Endothelial cell of hepatic sinusoid (primary cell): ENCODE data around the gene CIT.

Source experiments
- in situ Hi-C: cut with HindIII; loops from 2 replicates; pipeline ENCODE4 v1.10.0; 2017; ENCODE audit warnings: low sequenced_read_pairs

Gene CIT

GRCh38 chr12:119807380-119807779 lies 69.7 kb downstream of the CIT start:
- in situ Hi-C loops: no loop called here

DNA sequence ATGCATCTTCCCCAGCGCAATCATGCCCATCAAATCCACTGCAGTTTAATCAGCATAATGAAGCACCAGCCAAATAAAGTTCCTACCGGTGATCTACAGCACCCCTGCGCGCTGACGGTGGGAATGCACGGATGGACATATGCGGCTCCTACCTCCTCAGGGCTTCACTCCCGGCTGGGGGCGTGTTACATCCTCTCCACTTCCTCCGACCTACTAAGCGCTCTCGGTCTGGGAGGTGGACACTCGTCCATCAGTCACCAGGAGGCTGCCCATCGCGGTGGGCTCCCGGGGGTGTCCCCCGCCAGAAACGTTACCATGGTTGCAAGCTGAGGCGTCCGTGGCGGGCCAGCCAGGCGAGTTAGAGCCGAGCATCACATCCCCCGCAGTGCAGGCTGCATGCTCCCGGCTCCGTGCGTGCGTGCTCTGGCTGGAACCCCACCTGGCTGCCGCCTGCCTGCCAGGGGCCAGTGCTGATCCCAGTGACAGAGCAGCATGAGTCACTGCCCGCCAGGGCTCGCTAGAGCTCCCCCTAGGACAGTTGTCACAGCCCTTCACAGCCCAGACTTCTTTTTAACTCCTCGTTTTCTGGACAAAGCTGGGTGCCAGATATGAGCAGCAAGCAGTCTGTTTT lies 73.0 kb downstream of the CIT start:
- in situ Hi-C loops: no loop called here

DNA sequence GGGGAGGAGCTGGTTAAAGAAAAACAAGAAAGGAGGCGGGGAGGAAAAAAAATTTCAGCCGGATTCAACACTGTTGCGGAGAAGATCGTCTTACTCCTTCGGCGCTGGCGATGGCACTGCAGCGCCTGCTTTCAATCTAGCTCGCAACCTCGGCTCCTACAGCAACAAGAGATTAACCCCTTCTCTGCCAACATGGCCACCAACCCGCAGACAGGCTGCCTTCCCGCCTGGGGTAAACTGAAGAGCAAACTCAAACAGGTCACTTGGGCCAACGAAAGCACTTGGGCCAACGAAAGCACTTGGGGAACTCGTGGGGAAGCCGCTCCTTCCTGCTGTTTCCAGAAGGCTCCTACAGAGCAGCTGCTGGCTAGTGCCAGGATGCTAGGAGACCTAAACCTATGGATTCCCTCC lies 73.7 kb downstream of the CIT start:
- in situ Hi-C loops: no loop called here

DNA sequence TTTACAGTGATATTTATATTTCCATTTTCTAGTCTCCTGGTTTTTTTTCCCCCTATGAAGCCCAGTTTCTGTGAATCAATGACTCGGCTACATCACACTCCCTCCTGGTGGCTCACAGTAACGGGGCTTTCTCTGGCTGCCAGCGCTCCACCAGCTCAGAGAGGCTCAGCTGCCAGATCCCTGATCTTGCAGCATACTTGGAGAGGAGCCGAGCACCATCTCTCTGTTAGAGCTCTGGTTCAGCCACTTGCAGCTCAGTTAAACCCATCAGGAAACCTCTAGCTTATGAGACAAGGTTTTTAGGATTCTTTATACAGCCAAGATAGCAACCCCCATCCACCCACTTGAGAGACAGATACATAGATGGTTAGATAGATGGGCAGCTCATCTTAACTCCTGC lies 74.6 kb downstream of the CIT start:
- in situ Hi-C loops: no loop called here

DNA sequence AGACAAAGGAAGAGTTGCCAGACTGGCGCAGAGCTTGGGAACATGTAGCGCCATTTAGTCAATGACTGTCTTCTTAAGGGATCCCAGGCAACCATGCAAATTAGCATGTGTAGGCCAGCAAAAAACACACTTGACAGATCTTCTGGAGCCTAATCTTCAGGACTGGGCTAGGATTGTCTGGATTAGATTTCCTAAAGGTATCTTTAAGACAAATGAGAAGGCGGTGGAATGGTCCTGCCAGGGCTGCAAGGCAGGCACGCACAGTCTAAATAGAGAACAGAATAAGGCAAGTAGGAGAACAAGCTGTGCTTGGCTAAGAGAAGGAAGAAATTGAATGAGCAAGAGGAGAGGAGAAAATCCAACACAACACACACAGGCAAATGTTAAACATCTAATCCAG lies 80.0 kb downstream of the CIT start:
- in situ Hi-C loops: no loop called here

DNA sequence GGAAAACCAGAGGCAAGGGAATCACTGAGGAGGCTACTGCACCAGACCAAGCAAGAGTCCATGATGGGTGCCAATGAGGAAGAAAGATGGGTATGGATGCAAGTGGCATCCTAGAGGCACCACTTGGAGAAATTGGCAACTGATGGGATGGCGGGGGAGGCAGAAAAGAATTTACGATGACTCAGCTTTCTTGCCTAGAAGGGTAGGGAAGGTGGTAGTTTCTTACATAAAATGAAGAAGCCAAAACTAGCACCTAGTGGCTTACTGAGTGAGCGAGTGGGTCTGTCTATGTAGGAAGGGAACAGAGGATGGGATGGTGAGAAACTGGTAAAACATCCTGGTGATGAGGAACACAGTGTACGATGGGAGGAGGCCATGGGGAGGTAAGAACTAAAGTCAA lies 80.8 kb downstream of the CIT start:
- in situ Hi-C loops: no loop called here

GRCh38 chr12:119791453-119791852 lies 85.7 kb downstream of the CIT start:
- in situ Hi-C loops: no loop called here

DNA sequence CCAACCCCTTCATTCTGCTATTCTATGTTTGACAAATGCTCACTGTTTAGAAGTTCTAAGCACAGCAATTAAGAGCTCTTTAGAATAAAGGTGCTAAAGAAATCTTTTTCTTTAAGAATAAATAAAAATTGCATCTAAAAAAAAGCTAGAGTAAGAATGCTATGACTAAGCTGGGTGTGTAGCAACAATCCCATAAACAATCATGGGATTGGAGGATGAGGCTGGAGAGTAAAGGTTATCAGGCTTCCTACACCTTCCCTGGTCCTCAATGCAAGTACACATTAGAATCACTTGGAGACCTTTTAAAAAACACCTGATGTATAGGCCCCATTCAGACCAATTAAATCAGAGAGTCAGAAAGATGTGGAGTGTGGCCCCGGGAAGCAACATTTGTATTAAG lies 88.3 kb downstream of the CIT start:
- in situ Hi-C loops: no loop called here

- in situ Hi-C loops: no loop called here
Measured at GRCh38 chr12:119786539-119786938, 90.6 kb downstream of the CIT start.

DNA sequence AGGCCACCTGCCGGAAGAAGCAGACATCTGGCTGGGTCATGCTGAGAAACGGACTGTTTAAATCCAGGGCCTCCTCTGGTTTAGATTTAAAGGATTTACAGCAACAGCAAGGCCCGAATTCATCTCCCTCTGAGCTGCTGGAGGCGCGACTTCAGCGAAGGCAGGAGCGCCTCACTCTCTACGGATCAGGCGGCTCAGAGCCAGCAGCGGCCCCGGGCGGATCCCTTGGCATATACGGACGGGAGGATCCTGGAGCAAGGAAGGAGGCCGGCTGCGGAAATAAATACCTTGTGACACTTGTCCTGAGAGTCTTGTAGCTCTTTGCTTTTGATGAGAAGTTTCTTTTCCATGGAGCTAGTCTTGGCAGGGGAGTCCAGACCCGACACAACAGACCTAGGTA lies 92.4 kb downstream of the CIT start:
- in situ Hi-C loops: no loop called here

- in situ Hi-C loops: no loop called here
Measured at GRCh38 chr12:119783787-119784186, 93.3 kb downstream of the CIT start.

- in situ Hi-C loops: no loop called here
Measured at GRCh38 chr12:119781804-119782203, 95.3 kb downstream of the CIT start.

DNA sequence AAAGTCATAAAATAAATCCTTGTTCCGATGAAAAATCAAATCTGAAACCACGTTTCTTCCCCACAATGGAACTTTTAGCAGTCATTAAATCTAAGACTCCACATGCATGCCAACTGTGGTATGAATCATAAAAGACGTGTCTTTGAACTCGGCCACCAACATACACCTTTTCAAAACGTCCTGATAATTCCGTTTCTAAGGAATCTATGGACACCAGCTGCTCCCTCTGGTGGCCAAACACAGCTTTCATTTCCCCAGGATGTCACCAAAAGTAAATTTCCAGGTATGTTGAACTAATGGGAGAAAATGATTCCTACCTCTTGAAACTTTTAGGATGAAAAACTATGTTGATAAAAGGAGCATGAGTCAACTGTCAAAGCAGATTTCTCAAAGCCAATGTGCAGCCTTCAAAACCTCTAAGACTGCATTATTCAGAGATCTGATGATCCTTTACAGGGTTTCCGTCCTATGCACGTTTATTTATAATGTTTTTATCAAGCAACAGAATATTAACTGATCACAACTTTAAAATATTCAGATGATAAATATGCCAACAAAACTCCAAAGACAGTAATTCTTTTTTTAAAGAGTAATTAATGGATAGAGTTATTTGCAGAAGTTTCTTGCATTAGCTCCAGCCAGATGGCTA lies 96.2 kb downstream of the CIT start:
- in situ Hi-C loops: no loop called here

DNA sequence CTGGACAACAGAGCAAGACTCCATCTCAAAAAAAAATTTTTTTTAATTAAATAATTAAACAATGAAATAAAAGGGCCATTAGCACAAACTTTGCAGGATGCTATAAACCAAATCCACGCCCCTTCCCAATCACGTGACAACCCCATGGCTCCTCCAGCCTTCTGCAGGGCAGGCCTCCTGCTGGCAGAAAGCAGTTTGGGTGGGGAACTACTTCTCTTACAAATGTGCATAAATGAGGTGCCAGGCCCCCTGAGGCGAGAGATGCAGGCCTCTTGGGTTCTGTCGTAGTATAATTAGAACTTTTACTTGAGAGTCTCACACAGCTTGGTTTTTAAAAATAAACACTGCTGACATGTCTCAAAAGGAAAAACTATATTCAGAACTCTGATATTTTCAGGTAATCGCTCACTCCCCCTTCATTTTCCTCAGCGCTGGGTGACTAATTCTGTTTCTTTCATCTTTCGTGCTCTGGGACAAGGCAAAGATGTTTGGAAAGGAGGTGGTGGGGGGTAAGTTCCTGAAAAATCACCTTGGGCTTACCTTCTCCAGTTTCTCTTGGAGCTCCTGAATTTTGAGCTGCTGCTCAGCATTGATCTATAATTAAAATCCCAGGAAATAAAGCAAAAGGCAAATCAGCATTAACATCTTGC lies 101.7 kb downstream of the CIT start:
- in situ Hi-C loops: no loop called here

DNA sequence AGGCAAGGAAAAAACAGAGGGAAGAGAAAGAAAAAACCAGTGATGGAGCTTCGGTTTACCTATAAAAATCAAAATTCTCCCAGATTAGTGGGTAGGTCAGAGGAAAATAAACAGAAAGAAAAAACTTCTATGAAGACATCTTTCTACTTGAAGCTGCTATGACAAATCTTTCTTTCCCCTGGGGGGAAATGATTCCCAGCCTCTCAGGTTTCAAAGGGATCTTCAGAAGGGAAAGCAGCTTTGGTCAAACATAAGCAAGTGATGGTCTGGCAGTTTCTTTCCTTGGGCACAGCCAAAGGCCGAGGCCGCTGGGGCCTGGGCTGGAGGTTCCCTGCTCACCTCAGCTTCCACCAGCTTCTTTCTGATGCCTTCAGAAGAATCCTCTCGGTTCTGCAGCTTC lies 104.7 kb downstream of the CIT start:
- in situ Hi-C loops: no loop called here

DNA sequence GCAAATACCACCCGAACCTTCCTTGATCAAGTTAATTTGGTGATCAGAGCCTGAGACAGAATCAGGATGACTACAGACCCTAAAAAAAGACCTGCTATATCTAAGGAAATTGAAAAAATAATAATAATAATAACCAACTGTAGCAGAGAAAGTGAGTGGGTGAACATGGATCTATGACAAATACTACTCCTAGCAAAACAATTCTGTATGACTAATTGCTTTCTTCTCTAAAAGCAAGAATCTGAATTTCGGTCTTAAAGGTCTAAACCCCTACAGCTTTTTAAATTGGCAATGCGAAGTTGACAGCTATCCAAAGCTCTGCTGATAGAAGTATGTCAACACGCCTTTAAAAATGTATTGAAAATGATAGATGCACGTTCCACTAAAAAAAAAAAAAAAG lies 107.0 kb downstream of the CIT start:
- in situ Hi-C loops: no loop called here

DNA sequence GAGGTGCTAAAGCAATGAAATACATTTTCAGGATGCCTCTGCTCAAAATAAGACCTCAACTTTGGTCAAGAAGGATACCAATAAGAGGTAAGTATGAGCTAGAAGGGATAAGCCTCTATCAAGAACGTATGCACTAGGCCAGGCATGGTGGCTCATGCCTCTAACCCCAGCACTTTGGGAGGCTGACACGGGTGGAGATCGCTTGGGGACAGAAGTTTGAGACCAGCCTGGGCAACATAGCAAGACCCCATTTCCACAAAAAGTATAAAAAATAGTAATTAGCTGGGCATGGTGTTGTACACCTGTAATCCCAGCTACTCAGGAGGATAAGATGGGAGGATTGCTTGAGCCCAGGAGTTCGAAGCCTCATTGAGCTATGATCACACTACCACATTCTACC lies 114.5 kb downstream of the CIT start:
- in situ Hi-C loops: no loop called here

DNA sequence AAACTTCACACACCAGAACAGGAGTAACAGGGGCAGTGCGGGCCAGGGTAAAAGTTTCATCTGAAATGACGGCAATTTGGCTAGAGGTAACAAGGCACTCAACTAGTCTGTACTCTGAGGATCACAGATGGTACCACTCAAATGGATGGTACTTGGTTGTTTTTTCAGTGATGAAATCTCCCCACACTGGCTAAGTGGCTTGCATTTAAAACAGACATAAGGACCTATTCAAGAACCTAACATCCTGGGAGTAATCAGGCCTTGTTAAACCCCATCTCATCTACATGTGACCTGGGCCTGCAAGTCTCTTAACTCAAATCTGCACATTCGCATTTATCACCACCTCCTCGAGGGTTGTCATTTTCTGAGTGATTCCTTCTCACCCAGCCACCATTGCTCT lies 118.4 kb downstream of the CIT start:
- in situ Hi-C loops: no loop called here

GRCh38 chr12:119758234-119758633 lies 118.9 kb downstream of the CIT start:
- in situ Hi-C loops: no loop called here

DNA sequence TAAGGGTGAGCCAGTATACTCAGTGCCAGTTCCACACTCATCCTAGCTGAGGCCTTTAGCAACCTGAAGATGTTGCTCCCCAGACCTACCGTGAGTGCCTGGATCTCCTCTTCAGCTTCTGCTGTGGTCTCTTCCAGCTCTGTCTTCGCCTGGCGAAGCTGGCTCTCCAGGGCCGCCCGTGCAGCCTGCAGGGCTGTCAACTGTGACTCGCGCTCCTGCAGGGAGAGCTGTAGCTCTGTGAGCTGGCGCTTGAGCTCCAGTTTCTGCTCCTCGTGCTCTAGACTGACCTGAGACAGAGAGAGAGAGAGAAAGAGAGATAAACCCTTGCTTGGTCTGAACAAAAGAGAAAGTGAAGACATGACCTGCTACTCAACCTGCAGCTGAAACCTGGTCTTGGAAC lies 125.2 kb downstream of the CIT start:
- in situ Hi-C loops: no loop called here

DNA sequence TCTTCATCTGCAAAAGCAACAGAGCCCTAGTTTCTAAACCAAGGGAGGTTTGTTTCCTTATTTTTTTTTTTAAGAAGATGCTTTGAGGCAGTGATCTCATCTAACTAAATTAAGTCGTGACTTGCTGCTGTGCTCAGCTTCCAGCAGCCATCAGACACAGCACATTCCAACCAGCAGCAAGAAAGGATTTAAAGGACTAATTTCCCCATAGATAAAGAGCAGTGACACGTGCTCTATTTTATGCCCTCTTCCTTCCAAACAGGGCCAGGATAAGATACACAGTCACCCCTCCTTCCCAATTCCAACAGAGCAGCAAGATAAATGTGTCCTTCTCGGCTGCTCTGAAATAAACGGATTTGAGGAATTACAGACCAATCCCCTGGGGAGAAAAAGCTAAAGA lies 127.5 kb downstream of the CIT start:
- in situ Hi-C loops: no loop called here

DNA sequence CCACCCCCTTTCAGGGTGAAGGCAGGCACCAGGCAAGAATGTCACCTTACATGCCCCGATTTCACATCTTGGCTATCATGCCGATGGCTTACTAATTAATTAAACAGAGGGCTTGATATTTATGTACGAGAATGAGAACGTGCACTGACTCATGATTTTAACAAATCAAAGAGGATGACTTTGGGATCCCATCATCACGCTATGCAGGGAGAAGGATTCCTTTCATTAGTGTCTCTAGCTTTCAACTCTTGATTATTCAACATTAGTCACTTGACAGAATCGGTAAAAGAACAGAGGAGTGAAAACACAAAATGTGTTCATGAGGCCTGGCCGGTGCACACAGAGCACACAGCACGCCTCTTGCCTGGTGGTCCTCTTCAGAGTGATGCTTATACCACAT lies 128.6 kb downstream of the CIT start:
- in situ Hi-C loops: no loop called here

DNA sequence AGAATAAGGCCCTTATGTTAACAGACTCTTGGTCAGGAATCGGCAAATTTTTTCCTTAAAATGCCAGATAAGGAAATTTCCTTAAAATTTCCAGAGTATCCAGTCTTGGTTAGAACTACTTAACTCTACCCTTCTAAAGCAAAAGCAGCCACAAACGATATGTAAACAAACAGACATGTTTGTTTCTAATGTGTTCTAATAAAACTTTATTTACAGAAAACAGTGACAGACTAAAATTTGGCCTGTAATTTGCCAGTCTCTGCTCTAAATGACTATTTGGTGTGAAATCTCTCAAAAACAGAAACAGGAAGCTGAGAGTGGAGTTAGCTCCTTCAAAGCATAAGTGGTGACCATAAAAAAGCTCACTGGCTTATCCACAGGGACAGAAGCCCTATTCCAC lies 131.0 kb downstream of the CIT start:
- in situ Hi-C loops: no loop called here
